Ovary (tissue), 9 donors: ENCODE data around the gene PLA2G4F. TPM values are rescaled to one million over a fixed set of nuclear protein-coding genes. Genes with fewer than 3 reads are reported as not detected.
"Not testable (repeated sequence)": the region's sequence is repeated elsewhere in the genome, so short reads cannot be mapped to it uniquely, and the experiment has no call there.

ENCODE experiments used
- DNase-seq, 5 donors: peaks; one replicate each; pipeline ENCODE4 v3.0.0-alpha.2; 2019 to 2020
- H3K27ac ChIP-seq, 2 donors: fragments of 200-600 bp; one replicate each; pipeline versions ENCODE4 v1.5.1 to v1.8.0; 2019 to 2022
- H3K27me3 ChIP-seq: fragments of 200-600 bp; one replicate; pipeline ENCODE4 v1.8.0; 2022
- H3K36me3 ChIP-seq: fragments of 200-600 bp; sonication (generic); one replicate; pipeline ENCODE4 v1.5.1; 2019
- H3K4me1 ChIP-seq: one replicate; pipeline ENCODE4 v1.8.1; 2013; ENCODE audit warnings: mild to moderate bottlenecking, moderate library complexity; ENCODE audit not compliant: insufficient read depth
- H3K4me3 ChIP-seq: fragments of 200-600 bp; sonication (generic); one replicate; pipeline ENCODE4 v1.5.1; 2017
- H3K9me3 ChIP-seq, 2 donors: fragments of 200-600 bp in 1 of 2; sonication (generic) in 1 of 2; one replicate each; pipeline versions ENCODE4 v1.5.1 to v1.8.1; 2013 to 2019; ENCODE audit warnings: mild to moderate bottlenecking in 1 of 2, moderate library complexity in 1 of 2
- CTCF ChIP-seq, 3 donors: fragments of 450-650 bp in 2 of 3; fragments of 200-600 bp in 1 of 3; IDR thresholded peaks; one replicate each; pipeline versions ENCODE4 v1.5.1 to v1.8.0; 2016 to 2022; ENCODE audit warnings: antibody characterized with exemption in 3 of 3, mild to moderate bottlenecking in 1 of 3
- EP300 ChIP-seq: sonication (generic); formaldehyde crosslinking; IDR thresholded peaks from one replicate; pipeline ENCODE4 v1.6.1; 2017; ENCODE audit warnings: antibody characterized with exemption
- POLR2A ChIP-seq: fragments of 450-650 bp; IDR thresholded peaks from one replicate; pipeline ENCODE4 v1.6.1; 2017; ENCODE audit warnings: antibody characterized with exemption, mild to moderate bottlenecking, moderate library complexity
- WGBS, 3 donors: extraction: QIAGEN DNeasy Blood & Tissue Kit in 1 of 3; methylation state at CpG; one replicate each; pipeline versions ENCODE4 v1.1.5 to v1.1.7; 2013 to 2017; 5-methylcytosine and 5-hydroxymethylcytosine counted together
- intact Hi-C, 4 donors: fragments of 100-400 bp; cut with DNase I; formaldehyde crosslinking; loops; one replicate each; pipeline versions ENCODE4 v1.11.0 to v1.15.1; 2022 to 2023
- polyA plus RNA-seq, 2 donors: library from polyadenylated mRNA; stranded (reverse); fragments of 200-250 nt in 1 of 2; fragments of 350-450 nt in 1 of 2; fragmentation: Illumina TruSeq in 1 of 2; extraction: RNeasy Lipid Tissue Mini Kit (QIAGEN cat#74804) in 1 of 2; gene quantifications; one replicate each; pipeline ENCODE4 v1.2.3, GENCODE V29; 2013 to 2014
- total RNA-seq, 7 donors: library from RNA; depleted of rRNA in 2 of 7; stranded (reverse); fragments of >200 nt in 2 of 7; fragmentation: NEBNext Ultra II Directional in 3 of 7; extraction: Animal tissue kit (Norgen Biotek cat#: 25700) in 3 of 7; gene quantifications; one replicate each; pipeline versions ENCODE4 v1.1.0 to v1.2.4, GENCODE V29; 2016 to 2023
- donor health status: DM: no; HTN: no; CAD: no; lungs with moderate emphysema.
- donor health status: DM: no; HTN: no; CAD: no.
- donor health status: Bipolar disorder and iron deficiency.
- donor health status: DM: yes; HTN: yes; CAD: no.
- donor health status: DM: no; HTN: no; CAD: no.
- donor health status: DM: yes; HTN: yes; CAD: no.

Gene PLA2G4F
- total and polyA plus RNA-seq, 9 donors, result 0.07 to 0.23 (median 0.17) TPM; not detected in 5

- WGBS, 3 donors, result 76 to 80% (median 76%) methylated on average over 6 of the region's 6 CpGs
- TF ChIP-seq POLR2A (no peak), EP300 (no peak), CTCF (IDR thresholded peaks at IDR 0.05) (no peak)
These were observed 61.9 kb downstream of the PLA2G4F start, which contains the start of gene PLA2G4D for GRCh38 chr15:42094512-42094963. TSS of gene PLA2G4D (minus strand) at chr15:42094562. CDS start at chr15:42094459, 103 bp downstream.

GRCh38 chr15:42093966-42094365 lies 62.5 kb downstream of the PLA2G4F start:
- H3K27ac ChIP-seq, result no peak overlapping the region
- H3K9me3 ChIP-seq, result no peaks in the 10 kb centered on the region
- intact Hi-C loops, result no loop called here
- TF ChIP-seq POLR2A, result no peak
- TF ChIP-seq CTCF (IDR thresholded peaks at IDR 0.05), result no peak
- TF ChIP-seq EP300, result no peak
- WGBS, 3 donors, result 87 to 89% (median 88%) methylated on average over 7 of the region's 7 CpGs
- H3K4me3 ChIP-seq, result no peak overlapping the region
- no peaks in the 10 kb centered on the region for H3K36me3 ChIP-seq
- H3K4me1 ChIP-seq, result no peaks in the 10 kb centered on the region
- H3K27me3 ChIP-seq, result no peaks in the 10 kb centered on the region
- DNase-seq, result no peak

More at GRCh38 chr15:42094512-42094963, 61.9 kb downstream of the PLA2G4F start, which contains the start of gene PLA2G4D:
- no peaks in the 10 kb centered on the region for H3K9me3 ChIP-seq
- H3K36me3 ChIP-seq, result no peaks in the 10 kb centered on the region
- DNase-seq, result no peak
- no peak within 1 kb of the TSS for H3K27ac ChIP-seq
- H3K4me3 ChIP-seq, result no peak within 1 kb of the TSS
- H3K27me3 ChIP-seq, result no peaks in the 10 kb centered on the region
- no peaks in the 10 kb centered on the region for H3K4me1 ChIP-seq
- intact Hi-C loops, result no loop called here

GRCh38 chr15:42092398-42093318 lies 63.8 kb downstream of the PLA2G4F start:
- TF ChIP-seq CTCF (IDR thresholded peaks at IDR 0.05), result no peak
- TF ChIP-seq EP300, result no peak
- TF ChIP-seq POLR2A, result no peak

DNA sequence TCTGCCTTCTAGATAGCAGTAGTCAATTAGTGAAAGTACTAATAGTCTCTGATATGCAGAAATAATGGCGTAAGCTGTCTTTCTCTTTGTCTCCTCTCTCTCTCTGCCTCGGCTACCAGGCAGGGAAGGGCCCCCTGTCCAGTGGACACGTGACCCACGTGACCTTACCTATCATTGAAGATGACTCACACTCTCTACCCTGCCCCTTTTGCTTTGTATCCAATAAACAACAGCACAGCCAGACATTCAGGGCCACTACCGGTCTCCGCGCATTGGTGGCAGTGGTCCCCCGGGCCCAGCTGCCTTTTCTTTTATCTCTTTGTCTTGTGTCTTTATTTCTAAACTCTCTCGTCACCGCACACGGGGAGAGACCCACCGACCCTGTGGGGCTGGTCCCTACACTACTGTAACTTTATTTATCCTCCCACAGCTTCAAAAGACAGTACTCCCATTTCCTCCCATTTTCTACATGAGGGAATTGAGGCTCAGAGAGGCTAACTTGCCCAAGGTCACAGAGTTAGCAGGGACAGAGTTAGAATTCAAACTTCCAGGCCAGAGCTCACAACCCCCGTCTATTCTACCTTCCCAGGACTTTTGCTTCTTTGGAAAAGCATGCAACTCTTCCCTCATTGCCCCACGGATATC lies 64.6 kb downstream of the PLA2G4F start:
- H3K4me3 ChIP-seq, DNase-seq, intact Hi-C loops, H3K4me1 ChIP-seq, H3K9me3 ChIP-seq, H3K27ac ChIP-seq, H3K27me3 ChIP-seq, H3K36me3 ChIP-seq: not testable (repeated sequence)
- WGBS, 3 donors, result 74 to 77% (median 76%) methylated on average over 14 of the region's 14 CpGs

More at GRCh38 chr15:42092398-42093318, 63.8 kb downstream of the PLA2G4F start:
- no peak overlapping the region for H3K27ac ChIP-seq
- no peaks in the 10 kb centered on the region for H3K27me3 ChIP-seq
- DNase-seq, result no peak
- no peaks in the 10 kb centered on the region for H3K36me3 ChIP-seq
- WGBS, 3 donors, result 73 to 76% (median 74%) methylated on average over 19 to 21 of the region's 21 CpGs
- H3K9me3 ChIP-seq, result no peaks in the 10 kb centered on the region
- intact Hi-C loops, result no loop called here
- no peaks in the 10 kb centered on the region for H3K4me1 ChIP-seq
- H3K4me3 ChIP-seq, result no peak overlapping the region
